AG04449 (cell line): ENCODE results near the gene MTURN.

Experiments used
- CTCF ChIA-PET: fragments of 350-600 bp; formaldehyde crosslinking; extraction: SDS; loops from one replicate; lab custom pipeline; 2021; ENCODE audit warnings: antibody characterized with exemption; lab: Yijun Ruan, JAX
- POLR2A ChIA-PET: fragments of 400-600, 350-600 bp; formaldehyde crosslinking; extraction: SDS; loops from one replicate; lab custom pipeline; 2020; ENCODE audit warnings: antibody characterized with exemption, inconsistent platforms; lab: Yijun Ruan, JAX
- DNase-seq: peaks from one replicate; pipeline ENCODE4 v3.0.0-alpha.2; 2010; ENCODE audit warnings: low read depth, low spot score
- H3K4me3 ChIP-seq: 2 replicates; pipeline ENCODE4 v1.5.1; 2011; ENCODE audit warnings: low read depth, mild to moderate bottlenecking, control low read depth, low read length
- TF ChIP-seq, protein P1 (sequence below): IDR thresholded peaks from one replicate; pipeline ENCODE4 v1.5.1; 2011; ENCODE audit warnings: mild to moderate bottlenecking, moderate library complexity, low read length, control low read depth, inconsistent platforms; ENCODE audit not compliant: insufficient read depth; ENCODE audit errors: missing control alignments

MTURN gene

DNA sequence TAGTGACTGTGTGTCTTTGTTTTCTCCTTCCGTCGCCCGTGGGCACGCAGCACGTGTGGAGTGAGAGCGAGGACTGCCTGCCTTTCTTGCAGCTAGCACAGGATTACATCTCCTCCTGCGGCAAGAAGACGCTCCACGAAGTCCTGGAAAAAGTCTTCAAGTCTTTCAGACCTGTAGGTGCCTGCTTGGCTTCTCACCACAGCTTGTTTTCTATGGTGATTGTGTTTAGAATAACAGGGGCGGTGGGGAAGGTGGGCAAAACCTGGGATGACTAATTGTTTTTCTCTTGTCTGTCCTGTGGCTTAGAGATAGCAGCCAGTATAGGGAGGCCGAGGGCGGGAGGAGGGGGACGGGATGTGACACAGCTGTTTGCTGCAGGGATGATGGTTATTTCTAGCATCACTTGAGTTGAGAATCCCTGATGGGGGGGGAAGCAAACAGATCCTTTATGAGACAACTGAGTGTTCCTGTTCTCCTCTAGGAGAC is 11.4 kb downstream of the MTURN start:
- no peak for DNase-seq
- TF ChIP-seq, protein P1, sequence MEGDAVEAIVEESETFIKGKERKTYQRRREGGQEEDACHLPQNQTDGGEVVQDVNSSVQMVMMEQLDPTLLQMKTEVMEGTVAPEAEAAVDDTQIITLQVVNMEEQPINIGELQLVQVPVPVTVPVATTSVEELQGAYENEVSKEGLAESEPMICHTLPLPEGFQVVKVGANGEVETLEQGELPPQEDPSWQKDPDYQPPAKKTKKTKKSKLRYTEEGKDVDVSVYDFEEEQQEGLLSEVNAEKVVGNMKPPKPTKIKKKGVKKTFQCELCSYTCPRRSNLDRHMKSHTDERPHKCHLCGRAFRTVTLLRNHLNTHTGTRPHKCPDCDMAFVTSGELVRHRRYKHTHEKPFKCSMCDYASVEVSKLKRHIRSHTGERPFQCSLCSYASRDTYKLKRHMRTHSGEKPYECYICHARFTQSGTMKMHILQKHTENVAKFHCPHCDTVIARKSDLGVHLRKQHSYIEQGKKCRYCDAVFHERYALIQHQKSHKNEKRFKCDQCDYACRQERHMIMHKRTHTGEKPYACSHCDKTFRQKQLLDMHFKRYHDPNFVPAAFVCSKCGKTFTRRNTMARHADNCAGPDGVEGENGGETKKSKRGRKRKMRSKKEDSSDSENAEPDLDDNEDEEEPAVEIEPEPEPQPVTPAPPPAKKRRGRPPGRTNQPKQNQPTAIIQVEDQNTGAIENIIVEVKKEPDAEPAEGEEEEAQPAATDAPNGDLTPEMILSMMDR: no peak
- ChIA-PET CTCF (interaction anchor here (1.0 to 1.8 kb wide), 2 partner anchors 14 to 417 kb away, joined by 3 to 10 read pairs; no protein-coding TSS in a partner anchor), POLR2A (no interaction called here)
- H3K4me3 ChIP-seq: no peak overlapping the region

DNA sequence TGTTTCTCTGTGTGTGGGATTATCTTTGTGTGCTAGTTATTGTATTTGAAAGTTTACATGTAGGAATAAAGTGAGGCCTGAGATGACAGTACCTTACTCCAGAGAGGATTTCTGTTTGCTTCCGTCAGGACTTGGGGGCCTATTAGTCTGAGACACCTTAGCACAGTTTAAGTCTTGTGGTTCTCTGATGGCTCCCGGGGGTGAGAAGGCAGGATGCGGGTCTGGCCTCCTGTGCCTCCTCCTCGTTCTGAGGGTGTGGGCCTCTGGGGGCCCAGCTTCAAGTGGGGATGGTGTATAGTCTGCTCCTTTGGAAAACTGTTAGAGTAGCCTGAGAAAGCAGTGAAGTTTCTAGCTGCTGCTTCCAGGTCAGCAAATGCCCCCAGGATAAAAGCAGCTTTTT is 12.4 kb downstream of the MTURN start:
- ChIA-PET POLR2A (no interaction called here), CTCF (interaction anchor here (1.0 to 1.8 kb wide), 2 partner anchors 13 to 416 kb away, joined by 3 to 10 read pairs; no protein-coding TSS in a partner anchor)
- TF ChIP-seq, protein P1: no peak
- DNase-seq: no peak
- H3K4me3 ChIP-seq: no peak overlapping the region

DNA sequence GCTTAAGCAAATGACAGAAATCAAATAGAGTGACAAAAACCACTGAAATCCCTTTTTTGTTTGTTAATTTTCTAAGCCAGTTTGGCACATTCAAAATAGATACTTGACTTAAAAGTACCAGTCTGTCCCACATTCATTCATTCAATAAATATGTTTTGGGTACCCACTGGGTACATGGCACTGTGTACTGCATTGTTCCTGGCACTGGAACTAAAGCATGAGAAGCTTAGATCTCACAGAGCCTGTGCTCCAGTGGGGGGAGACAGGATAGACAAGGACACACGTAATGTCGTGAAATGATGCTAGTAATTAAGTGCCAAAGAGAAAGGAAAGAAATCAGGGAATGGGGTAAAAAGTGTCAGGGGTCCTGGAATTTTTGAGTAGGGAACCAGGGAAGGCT is 13.0 kb downstream of the MTURN start:
- POLR2A ChIA-PET: interaction anchor here (0.7 kb wide), 1 partner anchor 14 kb away, joined by 3 read pairs; no protein-coding TSS in a partner anchor
- TF ChIP-seq, protein P1: no peak
- CTCF ChIA-PET: interaction anchor here (1.8 to 2.7 kb wide), 2 partner anchors 13 to 19 kb away, joined by 7 to 10 read pairs; no protein-coding TSS in a partner anchor

DNA sequence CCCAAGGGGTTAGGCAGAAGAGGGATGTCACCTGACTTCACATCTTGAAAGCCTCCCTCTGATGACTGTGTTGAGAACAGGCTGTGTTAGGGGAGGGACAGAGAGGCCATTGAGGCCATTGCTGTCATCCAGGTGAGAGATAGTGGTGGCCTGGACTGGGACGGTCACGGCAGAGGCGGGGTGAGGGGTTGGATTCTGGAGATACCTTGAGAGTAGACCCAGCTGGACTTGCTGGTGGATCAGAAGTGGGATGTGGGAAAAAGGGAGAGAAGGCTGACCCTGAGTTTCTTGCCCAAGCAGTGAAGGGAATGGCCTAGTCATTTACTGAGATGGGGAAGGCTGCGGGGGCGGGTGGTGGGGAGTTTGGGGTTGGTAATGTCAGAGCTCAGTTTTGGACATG is 13.6 kb downstream of the MTURN start:
- DNase-seq: no peak
- H3K4me3 ChIP-seq: no peak overlapping the region
- TF ChIP-seq, protein P1: no peak
- POLR2A ChIA-PET: interaction anchor here (0.7 kb wide), 1 partner anchor 13 kb away, joined by 3 read pairs; no protein-coding TSS in a partner anchor
- CTCF ChIA-PET: interaction anchor here (0.7 to 2.7 kb wide), 3 partner anchors 12 to 18 kb away, joined by 3 to 7 read pairs (median 5); no protein-coding TSS in a partner anchor

More for the DNA sequence above, 13.0 kb downstream of the MTURN start:
- H3K4me3 ChIP-seq: no peak overlapping the region
- DNase-seq: no peak

DNA sequence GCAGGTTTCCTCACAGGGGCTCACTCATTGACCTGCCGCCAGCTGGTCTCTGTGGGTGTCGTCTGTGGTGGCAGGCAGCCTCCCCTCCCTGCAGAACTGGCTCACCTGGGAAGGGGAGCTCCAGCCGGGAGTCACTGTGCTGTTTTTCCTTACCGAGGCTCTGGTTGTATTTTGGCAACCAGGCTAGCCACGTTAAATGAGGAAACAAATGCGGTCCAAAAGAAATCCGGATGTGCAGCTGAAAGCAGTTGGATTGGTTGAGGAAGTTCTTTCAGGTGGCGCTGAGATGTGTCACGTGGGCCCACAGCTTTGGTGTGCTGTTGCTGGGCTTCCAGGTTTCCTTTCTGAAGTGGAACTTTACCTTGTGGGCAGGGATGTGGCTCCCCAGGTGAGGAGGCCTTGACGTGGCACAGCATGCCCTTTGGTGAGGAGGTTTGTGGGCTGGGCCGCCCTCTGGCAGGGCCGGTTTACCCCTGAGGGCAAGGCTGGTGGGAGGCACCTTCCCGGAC is 14.2 kb downstream of the MTURN start:
- TF ChIP-seq, protein P1: no peak
- no peak for DNase-seq
- no peak overlapping the region for H3K4me3 ChIP-seq
- CTCF ChIA-PET: interaction anchor here (0.7 to 2.7 kb wide), 3 partner anchors 12 to 17 kb away, joined by 3 to 7 read pairs (median 5); no protein-coding TSS in a partner anchor
- POLR2A ChIA-PET: no interaction called here

DNA sequence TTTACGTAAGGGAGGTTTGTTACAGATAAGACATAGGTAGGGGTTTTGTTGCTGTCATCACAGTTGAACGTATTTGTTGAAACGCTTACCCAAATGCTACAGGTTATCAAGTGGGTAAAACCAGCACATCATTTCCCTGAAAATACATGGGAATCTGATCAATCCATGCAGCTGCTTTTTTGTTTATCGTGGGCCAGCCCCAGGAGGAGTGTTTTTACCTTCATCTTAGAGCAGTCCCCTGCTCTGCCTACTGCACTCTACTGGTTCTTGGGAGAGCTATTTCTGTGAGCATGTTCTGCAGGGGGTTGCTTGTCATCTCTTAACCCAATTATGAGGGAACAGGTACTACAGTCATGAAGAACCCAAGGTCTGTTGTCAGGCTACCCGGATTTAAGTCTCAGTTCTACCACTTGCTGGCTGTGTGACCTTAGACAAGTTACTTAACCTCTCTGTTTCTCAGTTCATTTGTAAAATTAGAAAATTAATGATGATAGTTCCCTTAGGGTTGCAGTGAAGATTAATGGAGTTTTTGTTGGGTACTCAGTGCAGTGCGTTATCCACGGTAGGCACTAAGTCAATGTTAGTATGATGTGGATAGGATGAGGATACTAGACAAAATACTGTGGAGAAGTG is 15.0 kb downstream of the MTURN start:
- ChIA-PET POLR2A (no interaction called here), CTCF (interaction anchor here (2.7 kb wide), 1 partner anchor 17 kb away, joined by 7 read pairs; no protein-coding TSS in a partner anchor)
- no peak overlapping the region for H3K4me3 ChIP-seq
- no peak for DNase-seq
- TF ChIP-seq, protein P1: no peak
